Measurements from ENCODE around the gene LDLRAD3. TPM values are rescaled to one million over a fixed set of nuclear protein-coding genes. Genes with fewer than 3 reads are reported as not detected.

Gene LDLRAD3
- total RNA-seq, 1 donor from 2014 or later: 18.2 TPM

GRCh38 chr11:36123336-36124101 lies 179.7 kb downstream of the LDLRAD3 start:
- no peaks in the 10 kb centered on the region for H3K9me3 Mint-ChIP-seq (ENCODE audit: unreplicated experiment)
- DNase-seq (ENCODE audit: extremely low spot score, unreplicated experiment): no peak
- H3K36me3 Mint-ChIP-seq (ENCODE audit: unreplicated experiment): no peaks in the 10 kb centered on the region
- peaks cover 18% of the 10 kb centered on the region for H3K4me1 Mint-ChIP-seq (ENCODE audit: unreplicated experiment)
- no peak for TF ChIP-seq CTCF (IDR thresholded peaks at IDR 0.05)
- no peak overlapping the region for H3K4me3 Mint-ChIP-seq (ENCODE audit: unreplicated experiment)
- H3K27ac Mint-ChIP-seq (ENCODE audit: unreplicated experiment): no peak overlapping the region
- no peaks in the 10 kb centered on the region for H3K27me3 Mint-ChIP-seq (ENCODE audit: unreplicated experiment)

- Mint-ChIP-seq H3K4me1 (ENCODE audit: unreplicated experiment) (peaks cover 7% of the 10 kb centered on the region), H3K27ac (ENCODE audit: unreplicated experiment) (no peak overlapping the region), H3K27me3 (ENCODE audit: unreplicated experiment) (no peaks in the 10 kb centered on the region), H3K36me3 (ENCODE audit: unreplicated experiment) (no peaks in the 10 kb centered on the region), H3K4me3 (ENCODE audit: unreplicated experiment) (no peak overlapping the region), H3K9me3 (ENCODE audit: unreplicated experiment) (no peaks in the 10 kb centered on the region)
- no peak for DNase-seq (ENCODE audit: extremely low spot score, unreplicated experiment)
- TF ChIP-seq CTCF (IDR thresholded peaks at IDR 0.05): peak; percentile 12
Observed at GRCh38 chr11:36126678-36127077, 182.8 kb downstream of the LDLRAD3 start.

GRCh38 chr11:36127550-36127949 lies 183.7 kb downstream of the LDLRAD3 start:
- no peaks in the 10 kb centered on the region for H3K27me3 Mint-ChIP-seq (ENCODE audit: unreplicated experiment)
- H3K27ac Mint-ChIP-seq (ENCODE audit: unreplicated experiment): no peak overlapping the region
- no peaks in the 10 kb centered on the region for H3K36me3 Mint-ChIP-seq (ENCODE audit: unreplicated experiment)
- no peak for TF ChIP-seq CTCF (IDR thresholded peaks at IDR 0.05)
- H3K4me1 Mint-ChIP-seq (ENCODE audit: unreplicated experiment): peaks cover 11% of the 10 kb centered on the region
- no peaks in the 10 kb centered on the region for H3K9me3 Mint-ChIP-seq (ENCODE audit: unreplicated experiment)
- DNase-seq (ENCODE audit: extremely low spot score, unreplicated experiment): no peak
- H3K4me3 Mint-ChIP-seq (ENCODE audit: unreplicated experiment): no peak overlapping the region

GRCh38 chr11:36129955-36130354 lies 186.1 kb downstream of the LDLRAD3 start:
- Mint-ChIP-seq H3K27me3 (ENCODE audit: unreplicated experiment) (no peaks in the 10 kb centered on the region), H3K4me3 (ENCODE audit: unreplicated experiment) (no peak overlapping the region), H3K27ac (ENCODE audit: unreplicated experiment) (no peak overlapping the region), H3K36me3 (ENCODE audit: unreplicated experiment) (no peaks in the 10 kb centered on the region), H3K9me3 (ENCODE audit: unreplicated experiment) (no peaks in the 10 kb centered on the region), H3K4me1 (ENCODE audit: unreplicated experiment) (peaks cover 15% of the 10 kb centered on the region)
- TF ChIP-seq CTCF (IDR thresholded peaks at IDR 0.05): no peak
- DNase-seq (ENCODE audit: extremely low spot score, unreplicated experiment): no peak

- no peak for DNase-seq (ENCODE audit: extremely low spot score, unreplicated experiment)
- H3K27ac Mint-ChIP-seq (ENCODE audit: unreplicated experiment): no peak overlapping the region
Observed at GRCh38 chr11:36130401-36130800, 186.5 kb downstream of the LDLRAD3 start.

More at GRCh38 chr11:36130401-36130800, 186.5 kb downstream of the LDLRAD3 start:
- TF ChIP-seq CTCF (IDR thresholded peaks at IDR 0.05): no peak
- no peaks in the 10 kb centered on the region for H3K9me3 Mint-ChIP-seq (ENCODE audit: unreplicated experiment)
- no peaks in the 10 kb centered on the region for H3K27me3 Mint-ChIP-seq (ENCODE audit: unreplicated experiment)
- peaks cover 19% of the 10 kb centered on the region for H3K4me1 Mint-ChIP-seq (ENCODE audit: unreplicated experiment)
- H3K36me3 Mint-ChIP-seq (ENCODE audit: unreplicated experiment): no peaks in the 10 kb centered on the region
- no peak overlapping the region for H3K4me3 Mint-ChIP-seq (ENCODE audit: unreplicated experiment)
